HS-5 (cell line): ENCODE data around the gene CDK17.

ENCODE experiments used
- DNase-seq: peaks from one replicate; pipeline ENCODE4 v3.0.0-alpha.2; 2012; ENCODE audit warnings: low read depth

Gene CDK17

GRCh38 chr12:96237465-96238077 lies 162.7 kb downstream of the CDK17 start:
- peak; percentile 86 for DNase-seq

- no peak for DNase-seq
Measured at GRCh38 chr12:96237035-96237434, 163.2 kb downstream of the CDK17 start.

GRCh38 chr12:96236221-96236822 lies 163.9 kb downstream of the CDK17 start:
- no peak for DNase-seq

GRCh38 chr12:96235484-96235826 lies 164.8 kb downstream of the CDK17 start:
- no peak for DNase-seq

- no peak for DNase-seq
Measured at GRCh38 chr12:96234591-96235483, 165.4 kb downstream of the CDK17 start.

GRCh38 chr12:96233939-96234461 lies 166.2 kb downstream of the CDK17 start:
- peak; percentile 55 for DNase-seq

- no peak for DNase-seq
Measured at GRCh38 chr12:96233168-96233567, 167.1 kb downstream of the CDK17 start.

- DNase-seq = no peak
Measured at GRCh38 chr12:96230646-96231045, 169.6 kb downstream of the CDK17 start.

GRCh38 chr12:96228566-96229248 lies 171.5 kb downstream of the CDK17 start:
- no peak for DNase-seq
